OCI-LY3 (cell line): Measurements from ENCODE around the gene PRKCE.
A peak's percentile ranks its signal among the peaks of the same experiment; 100 is the strongest.

Source experiments
- H2AFZ ChIP-seq: fragments of 200-600, 300-600 bp; shearing (Covaris generic); 2 replicates; pipeline ENCODE4 v1.6.0; 2014; ENCODE audit warnings: antibody characterized with exemption, low read depth, low read length
- H3K27ac ChIP-seq: fragments of 200-600, 300-600 bp; sonication (generic); 2 replicates; pipeline ENCODE4 v1.5.1; 2014; ENCODE audit warnings: mild to moderate bottlenecking, low read length, moderate library complexity, mixed read lengths
- H3K27me3 ChIP-seq: fragments of 200-600, 300-600 bp; sonication (generic); 2 replicates; pipeline ENCODE4 v1.6.1; 2014; ENCODE audit warnings: low read depth, low read length, mixed read lengths
- H3K36me3 ChIP-seq: fragments of 200-600, 300-600 bp; sonication (generic); replicated peaks from 2 replicates; pipeline ENCODE3; 2014; ENCODE audit warnings: low read depth, low read length, mixed read lengths
- H3K4me1 ChIP-seq: fragments of 300-600, 200-600 bp; sonication (generic); 2 replicates; pipeline ENCODE4 v1.6.1; 2014; ENCODE audit warnings: low read length, mixed read lengths
- H3K4me2 ChIP-seq: fragments of 200-600, 300-600 bp; sonication (generic); 2 replicates; pipeline ENCODE4 v1.6.1; 2014; ENCODE audit warnings: low read length, mixed read lengths
- H3K4me3 ChIP-seq: fragments of 300-600, 200-600 bp; sonication (generic); 2 replicates; pipeline ENCODE4 v1.5.1; 2014; ENCODE audit warnings: antibody characterized with exemption, mild to moderate bottlenecking, low read length, moderate library complexity
- H3K79me2 ChIP-seq: fragments of 300-600, 200-600 bp; shearing (Covaris generic); 2 replicates; pipeline ENCODE4 v1.6.1; 2014; ENCODE audit warnings: mild to moderate bottlenecking, low read length, mixed read lengths
- H3K9ac ChIP-seq: fragments of 300-600, 200-600 bp; shearing (Covaris generic); 2 replicates; pipeline ENCODE4 v1.6.0; 2014; ENCODE audit warnings: mild to moderate bottlenecking, low read length, moderate library complexity
- H3K9me3 ChIP-seq: fragments of 200-600, 300-600 bp; shearing (Covaris generic); 2 replicates; pipeline ENCODE4 v1.6.1; 2014; ENCODE audit warnings: low read length, mixed read lengths; ENCODE audit not compliant: insufficient read depth
- H4K20me1 ChIP-seq: fragments of 200-600, 300-600 bp; sonication (generic); 2 replicates; pipeline ENCODE4 v1.6.1; 2016; ENCODE audit warnings: low read length, mixed read lengths; ENCODE audit not compliant: insufficient read depth
- CTCF ChIP-seq: fragments of 200-600, 300-600 bp; sonication (generic); IDR thresholded peaks from 2 replicates; pipeline ENCODE4 v1.5.1; 2014; ENCODE audit warnings: antibody characterized with exemption, low read length, low read depth
- EZH2phosphoT487 ChIP-seq: fragments of 200-600 bp; shearing (Covaris generic); IDR thresholded peaks from 2 replicates; pipeline ENCODE4 v1.6.1; 2018; ENCODE audit warnings: antibody characterized with exemption, mixed run types, low read depth

The PRKCE gene

GRCh38 chr2:45974056-45974455 is 322.6 kb downstream of the PRKCE start:
- H3K27me3 ChIP-seq = no peaks in the 10 kb centered on the region
- no peaks in the 10 kb centered on the region for H3K36me3 ChIP-seq
- 0 out of 2 replicates have a peak overlapping the region, but pooled peaks have one; percentile 4 for H2AFZ ChIP-seq
- no peaks in the 10 kb centered on the region for H4K20me1 ChIP-seq
- peaks cover 45% of the 10 kb centered on the region for H3K4me1 ChIP-seq
- peak overlapping the region; percentile 95 for H3K27ac ChIP-seq
- H3K4me3 ChIP-seq = peak overlapping the region; percentile 63
- no peaks in the 10 kb centered on the region for H3K9me3 ChIP-seq
- no peak for TF ChIP-seq EZH2phosphoT487
- no peak for TF ChIP-seq CTCF
- no peaks in the 10 kb centered on the region for H3K79me2 ChIP-seq
- peak overlapping the region; percentile 63 for H3K9ac ChIP-seq
- H3K4me2 ChIP-seq = peak overlapping the region; percentile 91

- H4K20me1 ChIP-seq = no peaks in the 10 kb centered on the region
- no peaks in the 10 kb centered on the region for H3K27me3 ChIP-seq
- TF ChIP-seq CTCF = no peak
- TF ChIP-seq EZH2phosphoT487 = no peak
- H3K9ac ChIP-seq = peak overlapping the region; percentile 48
- no peaks in the 10 kb centered on the region for H3K9me3 ChIP-seq
- no peaks in the 10 kb centered on the region for H3K36me3 ChIP-seq
- peak overlapping the region; percentile 95 for H3K27ac ChIP-seq
- H3K4me3 ChIP-seq = peak overlapping the region; percentile 45
- no peak overlapping the region for H2AFZ ChIP-seq
- no peaks in the 10 kb centered on the region for H3K79me2 ChIP-seq
- H3K4me2 ChIP-seq = peak overlapping the region; percentile 91
- H3K4me1 ChIP-seq = peaks cover 53% of the 10 kb centered on the region
Observed at GRCh38 chr2:45974762-45975408, 323.4 kb downstream of the PRKCE start.

DNA sequence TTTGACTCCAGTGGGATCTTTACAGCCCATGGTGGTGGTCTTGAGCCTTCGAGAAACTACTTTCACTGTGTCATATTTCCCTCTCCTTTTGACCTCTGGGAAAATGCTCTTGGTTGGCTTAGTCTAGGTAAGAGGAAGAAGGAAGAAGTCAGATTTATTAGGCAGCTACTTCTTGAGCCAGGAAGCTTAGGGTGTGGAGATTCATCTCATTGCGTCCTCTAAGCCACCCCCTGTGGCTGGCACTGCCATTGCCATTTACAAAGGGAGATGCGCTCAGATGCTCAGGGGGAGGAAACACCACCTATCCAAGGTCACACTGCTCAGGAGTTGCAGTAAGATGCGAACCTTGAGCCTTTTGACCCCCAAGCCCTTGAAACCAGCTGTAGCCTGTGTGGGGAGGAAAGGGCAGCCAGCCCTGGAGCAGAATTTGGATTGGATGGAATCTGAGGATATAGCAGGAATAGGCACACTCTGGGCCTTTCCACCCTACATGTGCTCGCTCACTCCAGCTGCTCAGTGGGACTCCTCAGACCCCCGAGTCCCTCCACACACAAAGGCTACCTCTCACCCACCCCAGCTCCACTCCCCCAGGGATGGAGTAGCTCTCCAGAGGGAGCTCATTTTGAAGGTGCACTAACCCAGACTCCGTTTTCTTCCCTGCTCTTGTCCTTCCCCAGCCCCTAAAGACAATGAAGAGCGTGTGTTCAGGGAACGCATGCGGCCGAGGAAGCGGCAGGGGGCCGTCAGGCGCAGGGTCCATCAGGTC is 324.5 kb downstream of the PRKCE start:
- H3K4me2 ChIP-seq = no peak overlapping the region
- no peaks in the 10 kb centered on the region for H3K79me2 ChIP-seq
- H3K36me3 ChIP-seq = no peaks in the 10 kb centered on the region
- no peak overlapping the region for H3K9ac ChIP-seq
- no peak overlapping the region for H3K4me3 ChIP-seq
- no peak overlapping the region for H2AFZ ChIP-seq
- H3K9me3 ChIP-seq = no peaks in the 10 kb centered on the region
- H3K4me1 ChIP-seq = peaks cover 56% of the 10 kb centered on the region
- H4K20me1 ChIP-seq = no peaks in the 10 kb centered on the region
- no peak for TF ChIP-seq EZH2phosphoT487
- no peak for TF ChIP-seq CTCF
- H3K27ac ChIP-seq = no peak overlapping the region
- H3K27me3 ChIP-seq = no peaks in the 10 kb centered on the region

DNA sequence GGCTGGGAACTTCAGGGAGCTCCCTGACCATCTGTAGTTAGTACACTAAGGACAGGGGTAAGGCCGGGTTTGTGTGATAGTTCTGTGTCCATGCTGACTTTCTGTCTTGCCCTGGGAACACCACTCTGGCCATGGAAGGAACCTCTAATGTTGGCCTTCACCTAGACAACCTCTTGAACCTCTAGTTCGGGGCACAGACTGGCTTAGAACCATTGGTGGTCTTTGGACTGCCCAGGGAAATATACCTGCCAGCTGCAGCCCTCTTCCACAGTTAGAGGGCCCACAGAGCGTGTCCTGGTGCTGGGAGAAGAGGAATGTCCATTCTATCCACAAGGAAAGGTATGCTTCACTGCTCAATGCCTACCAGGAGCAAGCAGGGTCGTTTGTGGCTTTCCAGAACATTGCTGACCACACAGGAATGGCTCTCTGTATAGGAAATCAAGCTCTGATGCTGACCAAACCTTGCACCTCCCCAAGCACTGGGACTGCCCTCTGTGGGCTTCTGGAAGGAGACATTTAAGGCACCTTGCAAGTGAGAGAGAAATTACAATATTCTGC is 326.9 kb downstream of the PRKCE start:
- H4K20me1 ChIP-seq = no peaks in the 10 kb centered on the region
- no peaks in the 10 kb centered on the region for H3K36me3 ChIP-seq
- H3K9me3 ChIP-seq = no peaks in the 10 kb centered on the region
- no peaks in the 10 kb centered on the region for H3K27me3 ChIP-seq
- no peak overlapping the region for H2AFZ ChIP-seq
- H3K4me3 ChIP-seq = no peak overlapping the region
- no peaks in the 10 kb centered on the region for H3K79me2 ChIP-seq
- H3K4me2 ChIP-seq = no peak overlapping the region
- peaks cover 55% of the 10 kb centered on the region for H3K4me1 ChIP-seq
- H3K27ac ChIP-seq = no peak overlapping the region
- TF ChIP-seq EZH2phosphoT487 (no peak), CTCF (no peak)
- no peak overlapping the region for H3K9ac ChIP-seq
